GM18498 (cell line): ENCODE data around the gene EXOC6B.

Source experiments
- ATAC-seq: cut with Tn5 transposase; IDR thresholded peaks from one replicate; pipeline ENCODE4 v1.9.1; 2021; ENCODE audit warnings: mild to moderate bottlenecking, moderate library complexity; ENCODE audit not compliant: unreplicated experiment

The EXOC6B gene

GRCh38 chr2:72292433-72292832 lies 533.4 kb downstream of the EXOC6B start:
- no peak for ATAC-seq

GRCh38 chr2:72291059-72291458 lies 534.8 kb downstream of the EXOC6B start:
- ATAC-seq: no peak

- ATAC-seq: no peak
These were observed 536.1 kb downstream of the EXOC6B start for GRCh38 chr2:72289736-72290135.

- no peak for ATAC-seq
These were observed 536.5 kb downstream of the EXOC6B start for GRCh38 chr2:72289283-72289682.

GRCh38 chr2:72278046-72278445 lies 547.8 kb downstream of the EXOC6B start:
- no peak for ATAC-seq

GRCh38 chr2:72276876-72277275 lies 549.0 kb downstream of the EXOC6B start:
- ATAC-seq: no peak

GRCh38 chr2:72276356-72276755 lies 549.5 kb downstream of the EXOC6B start:
- ATAC-seq: no peak

GRCh38 chr2:72275084-72275483 lies 550.7 kb downstream of the EXOC6B start:
- no peak for ATAC-seq

- ATAC-seq: no peak
These were observed 551.4 kb downstream of the EXOC6B start for GRCh38 chr2:72274380-72274797.

- ATAC-seq: no peak
These were observed 552.4 kb downstream of the EXOC6B start for GRCh38 chr2:72273384-72273783.

- ATAC-seq: no peak
These were observed 553.8 kb downstream of the EXOC6B start for GRCh38 chr2:72271766-72272641.

GRCh38 chr2:72271276-72271614 lies 554.6 kb downstream of the EXOC6B start:
- no peak for ATAC-seq

GRCh38 chr2:72270556-72271275 lies 555.1 kb downstream of the EXOC6B start:
- no peak for ATAC-seq

- ATAC-seq: no peak
These were observed 562.1 kb downstream of the EXOC6B start for GRCh38 chr2:72263776-72264060.

- no peak for ATAC-seq
These were observed 562.6 kb downstream of the EXOC6B start for GRCh38 chr2:72263043-72263775.

GRCh38 chr2:72261076-72261475 lies 564.8 kb downstream of the EXOC6B start:
- no peak for ATAC-seq

GRCh38 chr2:72255540-72255939 lies 570.3 kb downstream of the EXOC6B start:
- ATAC-seq: no peak

- no peak for ATAC-seq
These were observed 570.9 kb downstream of the EXOC6B start for GRCh38 chr2:72254831-72255451.

GRCh38 chr2:72238311-72238710 lies 587.5 kb downstream of the EXOC6B start:
- ATAC-seq: no peak

- no peak for ATAC-seq
These were observed 588.3 kb downstream of the EXOC6B start for GRCh38 chr2:72237549-72237948.

GRCh38 chr2:72236445-72237067 lies 589.3 kb downstream of the EXOC6B start:
- ATAC-seq: no peak
